GM03348 (cell line): Measurements from ENCODE around the gene RFX8.
"Not testable (repeated sequence)": the region's sequence is repeated elsewhere in the genome, so short reads cannot be mapped to it uniquely, and the experiment has no call there.

Source experiments
- DNase-seq: peaks from one replicate; pipeline ENCODE4 v3.0.0; 2012; ENCODE audit warnings: low spot score

The RFX8 gene

GRCh38 chr2:101474731-101475384, at the start of gene RFX8:
RFX8 (minus strand) TSS chr2:101475112; CDS start chr2:101466848, 8,264 bp downstream.
- DNase-seq: peak; percentile 87

DNA sequence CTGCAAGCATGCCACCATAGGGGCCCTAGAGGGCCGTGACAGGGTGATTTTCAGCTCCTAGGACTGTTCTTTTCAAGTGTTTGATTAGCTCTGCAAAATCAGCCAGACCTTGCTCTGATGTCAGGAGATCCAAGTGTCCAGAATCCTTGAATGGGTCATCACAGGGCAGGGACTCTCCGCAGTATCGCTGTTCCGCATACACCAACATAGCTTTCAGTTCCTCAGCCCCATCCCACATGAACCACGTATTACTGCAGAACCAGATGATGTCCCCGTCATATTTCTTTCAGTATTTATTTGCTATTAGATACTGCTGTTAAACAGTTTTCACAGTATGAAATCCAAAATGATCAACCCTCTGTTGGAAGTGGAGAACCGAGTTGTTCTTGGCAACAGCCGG, 46.6 kb upstream of the RFX8 start:
- DNase-seq: no peak

GRCh38 chr2:101520246-101520645, 45.3 kb upstream of the RFX8 start:
- peak; percentile 55 for DNase-seq

DNA sequence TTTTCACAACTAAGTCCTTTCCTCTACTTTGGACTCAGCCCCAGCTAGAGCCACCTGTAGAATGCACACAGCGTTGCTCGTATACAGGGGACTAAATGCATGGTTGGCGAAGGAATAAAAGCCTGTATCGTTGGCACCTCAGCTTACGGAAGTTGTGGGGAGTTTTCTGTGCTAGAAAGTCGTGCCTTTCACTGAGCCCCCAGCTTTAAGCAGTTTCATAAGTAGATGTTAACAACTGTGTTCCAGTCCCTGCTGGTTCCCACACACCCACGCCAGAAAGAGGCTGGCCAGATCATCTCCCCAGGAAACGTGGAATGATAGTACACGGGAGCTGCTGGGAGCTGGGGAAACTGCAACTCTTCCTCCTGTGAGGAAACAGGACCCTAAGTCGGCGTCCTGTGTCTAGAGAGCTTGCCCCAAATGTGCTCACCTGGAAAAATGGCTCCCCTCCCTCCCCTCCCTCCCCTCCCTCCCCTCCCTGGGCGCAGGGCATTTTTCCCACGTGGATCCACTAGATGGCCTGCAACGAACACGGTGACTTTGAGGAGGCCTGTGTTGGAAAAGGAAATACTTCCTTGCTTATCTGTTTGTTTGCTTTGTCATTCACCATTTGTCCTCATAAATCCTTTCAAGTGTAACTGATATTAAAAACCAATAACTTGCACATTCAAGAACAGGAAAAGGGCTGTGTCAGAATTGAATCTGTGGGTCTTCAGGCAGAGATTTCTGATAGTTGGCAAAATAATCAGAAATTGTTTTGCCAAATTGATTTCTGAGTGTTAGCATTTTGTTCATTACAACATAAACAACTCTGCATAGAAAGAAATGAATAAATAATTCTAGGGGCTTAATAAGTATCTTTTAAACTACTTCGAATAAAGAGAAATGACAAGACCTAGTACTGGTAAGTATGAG, 43.9 kb upstream of the RFX8 start:
- peak; percentile 64 for DNase-seq

DNA sequence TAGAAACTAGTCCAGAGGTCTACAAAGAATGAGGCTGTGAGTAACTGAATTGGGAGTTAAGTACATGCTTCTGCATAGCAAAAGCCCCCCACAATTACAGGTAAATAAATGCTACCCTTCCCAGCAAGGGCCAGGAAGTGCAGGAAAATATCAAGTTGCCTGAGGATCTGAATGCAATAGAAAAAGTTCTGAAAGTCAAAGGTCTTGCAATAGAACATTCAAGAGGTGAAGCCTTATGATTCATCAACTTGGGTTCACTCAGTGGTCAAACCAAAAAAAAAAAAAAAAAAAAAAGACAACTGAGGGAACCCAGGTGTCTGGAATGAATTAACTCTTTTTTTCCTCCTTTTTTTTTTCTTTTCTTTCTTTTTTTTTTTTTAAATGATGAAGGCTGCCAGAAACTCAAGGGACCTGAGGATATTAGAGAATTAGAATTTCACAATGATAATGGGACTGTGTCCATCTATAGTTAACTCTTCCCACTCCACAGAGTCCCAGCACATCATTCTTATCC, 42.9 kb upstream of the RFX8 start:
- DNase-seq: peak; percentile 46

GRCh38 chr2:101516823-101517690, 42.1 kb upstream of the RFX8 start:
- DNase-seq: peak; percentile 81

DNA sequence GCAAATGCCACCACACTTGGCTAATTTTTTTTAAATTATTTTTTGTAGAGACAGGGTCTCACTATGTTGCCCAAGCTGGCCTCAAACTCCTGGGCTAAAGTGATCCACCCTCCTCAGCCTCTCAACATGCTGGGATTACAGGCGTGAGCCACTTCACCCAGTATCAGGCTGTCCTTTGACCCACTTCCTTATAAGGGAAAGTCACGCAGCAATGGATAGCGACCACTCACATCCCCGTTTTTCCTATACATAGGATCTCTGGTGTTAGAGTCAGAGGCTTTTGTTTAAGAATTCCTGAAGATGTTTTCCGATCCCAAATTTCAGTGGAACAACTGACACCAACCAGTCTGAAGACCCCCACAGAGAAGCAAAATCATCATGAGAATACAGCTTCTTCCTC, 41.4 kb upstream of the RFX8 start:
- no peak for DNase-seq

DNA sequence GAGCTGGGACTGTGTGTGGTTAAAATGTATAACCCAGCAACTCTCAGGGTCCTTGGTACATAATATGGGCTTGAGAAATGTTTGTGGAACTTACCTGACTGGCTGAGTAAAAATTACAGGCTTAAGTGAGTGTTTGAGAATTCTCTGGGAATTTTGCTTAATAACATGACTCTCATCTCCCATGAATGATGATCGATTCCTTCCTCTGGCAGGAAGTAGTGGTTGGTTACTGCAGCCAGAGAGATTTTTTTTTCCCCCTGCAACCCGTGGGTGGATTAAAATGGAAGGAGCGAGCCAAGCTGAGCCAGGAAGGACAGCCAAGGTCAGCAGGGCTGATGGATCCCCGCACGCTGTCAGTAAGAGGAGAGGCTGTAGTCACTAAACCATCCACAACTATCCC, 40.6 kb upstream of the RFX8 start:
- peak; percentile 69 for DNase-seq

- no peak for DNase-seq
Measured at GRCh38 chr2:101512993-101513392, 38.1 kb upstream of the RFX8 start.

DNA sequence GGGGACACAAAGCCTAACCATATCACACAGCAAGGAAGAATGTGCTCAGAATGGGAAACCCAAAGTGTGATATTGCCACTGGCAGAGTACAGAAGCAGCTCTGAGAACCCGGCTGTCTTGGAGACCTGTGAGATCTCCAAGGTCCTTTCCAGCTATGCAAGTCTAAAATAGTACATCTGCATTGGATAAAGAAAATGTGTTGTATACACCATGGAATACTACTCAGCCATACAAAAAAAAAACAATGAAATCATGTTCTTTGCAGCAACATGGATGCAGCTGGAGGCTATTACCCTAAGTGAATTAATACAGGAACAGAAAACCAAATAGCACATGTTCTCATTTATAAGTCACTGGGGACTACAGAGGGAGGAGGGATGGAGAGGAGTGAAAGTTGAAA, 36.5 kb upstream of the RFX8 start:
- DNase-seq: no peak

- peak; percentile 28 for DNase-seq
Measured at GRCh38 chr2:101509499-101510284, 34.8 kb upstream of the RFX8 start.

- no peak for DNase-seq
Measured at GRCh38 chr2:101508636-101509035, 33.7 kb upstream of the RFX8 start.

DNA sequence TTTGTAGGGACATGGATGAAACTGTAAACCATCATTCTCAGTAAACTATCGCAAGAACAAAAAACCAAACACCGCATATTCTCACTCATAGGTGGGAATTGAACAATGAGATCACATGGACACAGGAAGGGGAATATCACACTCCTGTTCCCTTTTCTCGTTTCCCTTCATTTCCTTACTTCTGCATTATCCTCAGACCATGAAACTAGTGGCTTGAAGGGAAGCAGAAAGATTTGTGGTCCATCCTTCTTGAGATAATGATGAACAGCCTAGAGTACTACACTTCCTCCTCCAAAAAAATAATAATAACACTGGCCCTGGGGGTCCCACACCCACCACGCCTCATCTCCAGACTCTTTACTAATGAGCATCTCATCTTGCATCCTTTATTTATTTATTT, 30.4 kb upstream of the RFX8 start:
- DNase-seq: not testable (repeated sequence)

GRCh38 chr2:101504744-101505143, 29.8 kb upstream of the RFX8 start:
- not testable (repeated sequence) for DNase-seq

DNA sequence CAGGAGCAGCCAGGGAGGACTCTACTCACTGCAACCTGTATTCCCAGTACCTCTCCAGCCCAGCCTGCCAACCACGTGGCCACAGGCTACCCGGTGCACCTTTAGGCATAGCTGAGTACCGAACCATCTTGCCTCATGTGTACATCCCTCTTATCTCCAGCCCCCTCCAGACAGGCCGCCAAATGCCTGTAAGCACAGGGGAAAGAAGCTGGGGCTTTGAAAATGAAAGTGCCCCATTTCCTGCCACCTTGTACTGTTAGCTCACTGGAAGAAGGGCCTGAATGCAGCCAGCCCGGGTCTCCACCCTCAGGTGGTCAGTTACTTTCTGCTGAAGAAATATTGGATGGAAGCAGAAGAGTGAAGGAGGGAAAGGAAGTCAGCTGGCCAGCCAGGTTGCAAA, 27.2 kb upstream of the RFX8 start:
- no peak for DNase-seq

DNA sequence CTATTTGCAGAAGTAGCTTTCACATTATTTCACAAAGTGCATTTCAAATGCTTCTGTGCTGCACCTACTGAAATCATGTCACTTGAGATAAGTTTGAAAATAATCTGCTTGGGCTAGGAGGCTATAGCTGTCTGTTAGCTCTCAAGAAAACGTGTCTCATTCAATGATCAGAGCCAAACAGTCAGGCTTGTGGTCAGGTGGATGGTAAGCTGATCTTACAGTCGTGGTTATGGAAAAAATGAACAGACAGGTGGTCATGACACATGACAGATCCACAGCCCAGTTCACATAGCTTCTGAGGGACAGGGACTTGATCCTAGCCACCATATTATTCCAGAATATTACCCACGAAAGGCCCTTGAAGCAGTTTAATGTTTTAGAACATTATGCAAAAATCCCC, 26.5 kb upstream of the RFX8 start:
- no peak for DNase-seq

DNA sequence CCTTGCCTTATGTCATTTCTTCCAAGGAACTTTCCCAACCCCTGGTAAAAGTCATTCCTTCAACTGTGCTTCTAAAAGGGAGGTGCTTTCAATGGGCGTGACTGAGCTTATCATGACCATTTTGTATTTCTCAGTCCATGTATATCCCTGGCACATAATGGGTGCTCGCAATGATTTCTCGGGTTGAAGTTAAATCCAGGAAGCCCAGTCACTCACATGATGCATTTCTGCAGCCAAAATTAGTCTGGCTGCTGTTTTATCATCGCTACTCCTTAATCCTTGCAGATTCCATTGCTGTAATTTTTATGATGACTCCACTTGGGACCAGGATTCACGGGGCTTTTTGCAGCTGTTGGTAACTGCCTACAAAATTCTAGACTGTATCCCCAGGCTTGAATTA, 25.9 kb upstream of the RFX8 start:
- DNase-seq: peak; percentile 36

- no peak for DNase-seq
Measured at GRCh38 chr2:101500180-101500579, 25.3 kb upstream of the RFX8 start.

DNA sequence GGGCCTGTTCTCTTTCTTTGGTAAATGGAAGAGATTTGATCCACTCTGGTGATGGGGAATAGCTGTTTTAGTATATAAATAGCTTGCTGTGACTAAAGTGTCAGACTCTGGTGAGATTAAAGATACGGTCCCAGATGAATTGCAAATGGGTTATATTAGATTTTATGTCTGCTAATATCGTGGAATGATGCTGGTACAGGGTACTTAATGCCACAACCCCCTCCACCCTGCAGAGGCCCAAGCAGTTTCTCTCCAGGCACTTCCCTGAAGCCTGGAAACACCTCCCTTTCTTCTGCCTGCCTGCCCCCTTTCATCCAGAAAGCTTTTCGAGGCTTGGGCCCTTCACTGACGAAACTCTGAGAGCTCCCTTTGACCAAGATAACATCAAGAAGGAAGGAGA, 21.4 kb upstream of the RFX8 start:
- no peak for DNase-seq

GRCh38 chr2:101492936-101493473, 18.1 kb upstream of the RFX8 start:
- DNase-seq: no peak

DNA sequence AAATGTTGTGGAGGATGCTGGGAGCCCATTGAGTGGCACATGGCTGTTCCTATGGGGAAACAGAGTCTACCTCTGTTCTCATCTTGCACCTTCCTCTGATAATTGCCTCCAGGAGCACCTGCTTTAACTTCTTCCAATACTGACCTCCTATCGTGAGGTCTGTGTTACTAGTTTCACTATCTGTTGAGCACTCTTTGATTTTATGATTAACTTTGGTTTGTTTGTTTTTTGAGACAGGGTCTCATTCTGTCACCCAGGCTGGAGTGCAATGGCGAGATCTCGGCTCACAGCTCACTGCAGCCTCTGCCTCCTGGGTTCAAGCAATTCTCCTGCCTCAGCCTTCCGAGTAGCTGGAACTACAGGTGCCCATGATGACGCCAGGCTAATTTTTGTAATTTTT, 12.1 kb upstream of the RFX8 start:
- DNase-seq: no peak
